ENCODE measurements around the gene SFXN4.

The SFXN4 gene

GRCh38 chr10:119178372-119179119 lies 13.0 kb upstream of the SFXN4 start, which contains the start of gene PRDX3:
TSS of gene PRDX3 (minus strand) at chr10:119178812. CDS start at chr10:119178790, 22 bp downstream.
- H3K4me3 ChIP-seq: peak within 1 kb of the TSS; percentile 90
- H3K9me3 ChIP-seq (ENCODE audit: low read depth, low read length): no peaks in the 10 kb centered on the region
- peak; percentile 50 for DNase-seq (ENCODE audit: low read depth, low spot score)
- peak within 1 kb of the TSS; percentile 85 for H3K27ac ChIP-seq
- TF ChIP-seq FOXP2 (optimal IDR thresholded peaks at IDR 0.05; ENCODE audit: control extremely low read depth, extremely low read length, insufficient read depth): no peak
- TF ChIP-seq POLR2AphosphoS5 (IDR thresholded peaks at IDR 0.05; ENCODE audit: borderline replicate concordance, low read depth, low read length): peak; percentile 91
- no peak for TF ChIP-seq EZH2 (IDR thresholded peaks at IDR 0.05)
- peak within 1 kb of the TSS; percentile 92 for H3K9ac ChIP-seq (ENCODE audit: insufficient read length)
- peaks cover 31% of the 10 kb centered on the region for H3K36me3 ChIP-seq (ENCODE audit: insufficient read depth, low read length)

- TF ChIP-seq EZH2 (IDR thresholded peaks at IDR 0.05): no peak
- TF ChIP-seq POLR2AphosphoS5 (IDR thresholded peaks at IDR 0.05; ENCODE audit: borderline replicate concordance, low read depth, low read length): no peak
- no peak for TF ChIP-seq FOXP2 (optimal IDR thresholded peaks at IDR 0.05; ENCODE audit: control extremely low read depth, extremely low read length, insufficient read depth)
- Histone ChIP-seq H3K4me3 (peak overlapping the region; percentile 90), H3K36me3 (ENCODE audit: insufficient read depth, low read length) (peaks cover 35% of the 10 kb centered on the region), H3K9ac (ENCODE audit: insufficient read length) (peak overlapping the region; percentile 92), H3K9me3 (ENCODE audit: low read depth, low read length) (no peaks in the 10 kb centered on the region), H3K27ac (peak overlapping the region; percentile 85; the same call in 1 of the 2 replicates)
- no peak for DNase-seq (ENCODE audit: low read depth, low spot score)
Measured at GRCh38 chr10:119177708-119178371, 12.3 kb upstream of the SFXN4 start.

GRCh38 chr10:119176166-119176565 lies 10.7 kb upstream of the SFXN4 start:
- DNase-seq (ENCODE audit: low read depth, low spot score): no peak
- peak overlapping the region; percentile 31; the same call in 1 of the 2 replicates for H3K27ac ChIP-seq

GRCh38 chr10:119174109-119174508 lies 8.6 kb upstream of the SFXN4 start:
- Histone ChIP-seq H3K27ac (no peak overlapping the region), H3K9me3 (ENCODE audit: low read depth, low read length) (no peaks in the 10 kb centered on the region), H3K4me3 (no peak overlapping the region), H3K36me3 (ENCODE audit: insufficient read depth, low read length) (peaks cover 59% of the 10 kb centered on the region), H3K9ac (ENCODE audit: insufficient read length) (no peak overlapping the region)
- DNase-seq (ENCODE audit: low read depth, low spot score): no peak
- TF ChIP-seq EZH2 (IDR thresholded peaks at IDR 0.05): no peak
- no peak for TF ChIP-seq FOXP2 (optimal IDR thresholded peaks at IDR 0.05; ENCODE audit: control extremely low read depth, extremely low read length, insufficient read depth)
- TF ChIP-seq POLR2AphosphoS5 (IDR thresholded peaks at IDR 0.05; ENCODE audit: borderline replicate concordance, low read depth, low read length): no peak

More at GRCh38 chr10:119176166-119176565, 10.7 kb upstream of the SFXN4 start:
- peaks cover 48% of the 10 kb centered on the region for H3K36me3 ChIP-seq (ENCODE audit: insufficient read depth, low read length)
- H3K9me3 ChIP-seq (ENCODE audit: low read depth, low read length): no peaks in the 10 kb centered on the region
- no peak overlapping the region for H3K9ac ChIP-seq (ENCODE audit: insufficient read length)
- TF ChIP-seq EZH2 (IDR thresholded peaks at IDR 0.05) (no peak), FOXP2 (optimal IDR thresholded peaks at IDR 0.05; ENCODE audit: control extremely low read depth, extremely low read length, insufficient read depth) (no peak), POLR2AphosphoS5 (IDR thresholded peaks at IDR 0.05; ENCODE audit: borderline replicate concordance, low read depth, low read length) (no peak)
- H3K4me3 ChIP-seq: no peak overlapping the region

GRCh38 chr10:119167041-119167440 lies 1.5 kb upstream of the SFXN4 start:
- no peak for DNase-seq (ENCODE audit: low read depth, low spot score)
- Histone ChIP-seq H3K9me3 (ENCODE audit: low read depth, low read length) (no peaks in the 10 kb centered on the region), H3K4me3 (no peak overlapping the region), H3K36me3 (ENCODE audit: insufficient read depth, low read length) (peaks cover 24% of the 10 kb centered on the region; the same call in 1 of the 2 replicates), H3K27ac (peak overlapping the region; percentile 42; the same call in 1 of the 2 replicates), H3K9ac (ENCODE audit: insufficient read length) (no peak overlapping the region)
- TF ChIP-seq POLR2AphosphoS5 (IDR thresholded peaks at IDR 0.05; ENCODE audit: borderline replicate concordance, low read depth, low read length) (no peak), FOXP2 (optimal IDR thresholded peaks at IDR 0.05; ENCODE audit: control extremely low read depth, extremely low read length, insufficient read depth) (no peak), EZH2 (IDR thresholded peaks at IDR 0.05) (no peak)

- Histone ChIP-seq H3K36me3 (ENCODE audit: insufficient read depth, low read length) (peaks cover 21% of the 10 kb centered on the region; the same call in 1 of the 2 replicates), H3K9me3 (ENCODE audit: low read depth, low read length) (no peaks in the 10 kb centered on the region), H3K9ac (ENCODE audit: insufficient read length) (no peak overlapping the region), H3K27ac (no peak overlapping the region; the same call in 1 of the 2 replicates), H3K4me3 (no peak overlapping the region)
- TF ChIP-seq POLR2AphosphoS5 (IDR thresholded peaks at IDR 0.05; ENCODE audit: borderline replicate concordance, low read depth, low read length) (no peak), EZH2 (IDR thresholded peaks at IDR 0.05) (no peak), FOXP2 (optimal IDR thresholded peaks at IDR 0.05; ENCODE audit: control extremely low read depth, extremely low read length, insufficient read depth) (no peak)
- DNase-seq (ENCODE audit: low read depth, low spot score): no peak
Measured at GRCh38 chr10:119166564-119166963, 1.1 kb upstream of the SFXN4 start.

GRCh38 chr10:119166118-119166500 lies 595 bp upstream of the SFXN4 start:
- TF ChIP-seq EZH2 (IDR thresholded peaks at IDR 0.05) (no peak), FOXP2 (optimal IDR thresholded peaks at IDR 0.05; ENCODE audit: control extremely low read depth, extremely low read length, insufficient read depth) (no peak), POLR2AphosphoS5 (IDR thresholded peaks at IDR 0.05; ENCODE audit: borderline replicate concordance, low read depth, low read length) (no peak; the same call in 1 of the 2 replicates)
- no peak overlapping the region for H3K27ac ChIP-seq
- peaks cover 17% of the 10 kb centered on the region; the same call in 1 of the 2 replicates for H3K36me3 ChIP-seq (ENCODE audit: insufficient read depth, low read length)
- H3K4me3 ChIP-seq: peak overlapping the region; percentile 81
- peak overlapping the region; percentile 83 for H3K9ac ChIP-seq (ENCODE audit: insufficient read length)
- H3K9me3 ChIP-seq (ENCODE audit: low read depth, low read length): no peaks in the 10 kb centered on the region
- DNase-seq (ENCODE audit: low read depth, low spot score): no peak

- DNase-seq (ENCODE audit: low read depth, low spot score): no peak
- TF ChIP-seq EZH2 (IDR thresholded peaks at IDR 0.05) (no peak), FOXP2 (optimal IDR thresholded peaks at IDR 0.05; ENCODE audit: control extremely low read depth, extremely low read length, insufficient read depth) (no peak), POLR2AphosphoS5 (IDR thresholded peaks at IDR 0.05; ENCODE audit: borderline replicate concordance, low read depth, low read length) (no peak)
- no peak overlapping the region for H3K27ac ChIP-seq
- H3K36me3 ChIP-seq (ENCODE audit: insufficient read depth, low read length): no peaks in the 10 kb centered on the region; the same call in 1 of the 2 replicates
- no peak overlapping the region for H3K9ac ChIP-seq (ENCODE audit: insufficient read length)
- H3K9me3 ChIP-seq (ENCODE audit: low read depth, low read length): no peaks in the 10 kb centered on the region
- H3K4me3 ChIP-seq: no peak overlapping the region
Measured at GRCh38 chr10:119162452-119163092, 2.9 kb downstream of the SFXN4 start.

Data from SK-N-MC (cell line).